ENCODE data around the gene TMEM208.

DNA sequence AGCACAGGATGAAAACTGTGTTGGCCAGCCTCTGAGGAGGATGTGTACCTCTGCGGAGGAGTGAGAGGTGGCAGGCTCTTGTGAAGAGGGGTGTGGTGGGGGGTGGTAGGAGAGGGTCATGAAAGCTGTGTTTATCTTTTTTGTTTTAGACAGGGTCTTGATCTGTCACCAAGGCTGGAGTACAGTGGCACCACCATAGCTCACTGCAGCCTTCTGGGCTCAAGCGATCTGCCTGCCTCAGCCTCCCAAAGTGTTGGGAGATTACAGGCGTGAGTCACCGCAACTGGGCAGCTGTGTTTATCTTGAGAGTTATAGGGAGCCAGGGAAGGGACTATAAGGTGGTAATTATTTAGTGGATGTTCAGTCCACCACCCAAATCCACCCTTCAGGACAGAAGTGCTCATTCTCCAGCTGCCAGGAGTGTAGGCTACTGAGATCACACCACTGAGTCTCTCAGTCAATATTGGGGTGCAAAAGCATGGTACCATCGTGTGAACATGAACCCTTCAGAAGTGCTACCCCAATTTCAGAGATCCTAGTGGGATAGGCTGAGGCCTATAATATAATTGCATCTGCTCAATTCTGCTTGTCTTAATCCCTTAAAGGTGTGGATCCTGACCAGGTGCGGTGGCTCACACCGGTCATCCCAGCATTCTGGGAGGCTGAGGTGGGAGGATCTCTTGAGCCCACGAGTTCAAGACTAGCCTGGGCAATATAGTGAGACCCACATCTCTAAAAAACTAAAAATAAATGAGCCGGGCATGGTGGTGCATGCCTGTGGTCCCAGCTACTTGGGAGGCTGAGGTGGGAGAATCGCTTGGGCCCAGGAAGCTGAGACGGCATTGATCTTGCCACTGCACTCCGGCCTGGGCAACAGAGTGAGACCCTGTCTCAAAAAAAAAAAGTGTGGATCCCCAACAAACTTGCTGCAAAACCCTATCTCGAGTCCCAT is 36.2 kb upstream of the TMEM208 start:
- TF ChIP-seq, protein P1, sequence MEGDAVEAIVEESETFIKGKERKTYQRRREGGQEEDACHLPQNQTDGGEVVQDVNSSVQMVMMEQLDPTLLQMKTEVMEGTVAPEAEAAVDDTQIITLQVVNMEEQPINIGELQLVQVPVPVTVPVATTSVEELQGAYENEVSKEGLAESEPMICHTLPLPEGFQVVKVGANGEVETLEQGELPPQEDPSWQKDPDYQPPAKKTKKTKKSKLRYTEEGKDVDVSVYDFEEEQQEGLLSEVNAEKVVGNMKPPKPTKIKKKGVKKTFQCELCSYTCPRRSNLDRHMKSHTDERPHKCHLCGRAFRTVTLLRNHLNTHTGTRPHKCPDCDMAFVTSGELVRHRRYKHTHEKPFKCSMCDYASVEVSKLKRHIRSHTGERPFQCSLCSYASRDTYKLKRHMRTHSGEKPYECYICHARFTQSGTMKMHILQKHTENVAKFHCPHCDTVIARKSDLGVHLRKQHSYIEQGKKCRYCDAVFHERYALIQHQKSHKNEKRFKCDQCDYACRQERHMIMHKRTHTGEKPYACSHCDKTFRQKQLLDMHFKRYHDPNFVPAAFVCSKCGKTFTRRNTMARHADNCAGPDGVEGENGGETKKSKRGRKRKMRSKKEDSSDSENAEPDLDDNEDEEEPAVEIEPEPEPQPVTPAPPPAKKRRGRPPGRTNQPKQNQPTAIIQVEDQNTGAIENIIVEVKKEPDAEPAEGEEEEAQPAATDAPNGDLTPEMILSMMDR (IDR thresholded peaks at IDR 0.05 in 4 of 5, conservative IDR thresholded peaks at IDR 0.05 in 1 of 5) = no peak
- TF ChIP-seq POLR2A (IDR thresholded peaks at IDR 0.05) = no peak

All from gastrocnemius medialis (tissue), 4 donors.